SKM-1 (cell line): ENCODE measurements around the gene TIGD3.

Experiments
- DNase-seq: peaks from one replicate; lab custom pipeline; 2025; ENCODE audit not compliant: unreplicated experiment; lab: John Stamatoyannopoulos, UW

TIGD3 gene

DNA sequence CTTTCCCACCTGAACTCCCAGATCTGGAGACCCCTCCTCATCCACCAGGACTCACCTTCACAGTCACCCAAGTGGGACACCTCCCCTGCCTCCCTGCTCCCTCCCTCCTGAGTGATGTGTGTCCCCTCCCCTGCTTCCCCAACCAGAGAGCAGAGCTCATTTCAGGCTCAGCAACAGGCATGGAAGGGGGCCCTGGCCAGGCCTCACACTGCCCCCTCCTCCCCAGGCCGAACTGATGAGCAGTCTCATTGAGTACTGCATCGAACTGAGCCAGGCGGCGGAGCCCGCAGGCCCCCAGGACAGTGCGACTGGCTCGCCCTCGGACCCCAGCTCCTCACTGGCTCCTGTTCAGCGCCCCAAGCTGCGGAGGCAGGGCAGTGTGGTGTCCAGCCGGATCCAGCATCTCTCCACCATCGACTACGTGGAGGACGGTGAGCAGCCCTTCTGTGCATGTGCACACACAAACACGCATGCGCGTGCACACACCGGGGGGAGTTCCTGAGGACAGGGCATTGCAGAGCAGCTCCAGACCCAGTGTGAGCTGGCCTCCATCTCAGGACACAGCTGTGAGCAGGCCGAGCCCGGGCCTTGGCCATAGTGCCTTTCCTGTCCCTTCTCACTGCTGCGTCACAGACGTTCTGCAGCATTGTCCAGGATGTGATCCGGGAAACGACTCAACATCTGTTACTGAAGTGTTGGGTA lies 50.2 kb downstream of the TIGD3 start:
- DNase-seq: no peak
